ENCODE measurements around the gene DMRT2. TPM values are rescaled to one million over a fixed set of nuclear protein-coding genes. Genes with fewer than 3 reads are reported as not detected.

Gene DMRT2
- total and polyA plus RNA-seq, 2 of the 8 experiments (the other 6 are each of a cell fraction or from before 2014, with no cell fraction given): 0.29 to 0.93 TPM

DNA sequence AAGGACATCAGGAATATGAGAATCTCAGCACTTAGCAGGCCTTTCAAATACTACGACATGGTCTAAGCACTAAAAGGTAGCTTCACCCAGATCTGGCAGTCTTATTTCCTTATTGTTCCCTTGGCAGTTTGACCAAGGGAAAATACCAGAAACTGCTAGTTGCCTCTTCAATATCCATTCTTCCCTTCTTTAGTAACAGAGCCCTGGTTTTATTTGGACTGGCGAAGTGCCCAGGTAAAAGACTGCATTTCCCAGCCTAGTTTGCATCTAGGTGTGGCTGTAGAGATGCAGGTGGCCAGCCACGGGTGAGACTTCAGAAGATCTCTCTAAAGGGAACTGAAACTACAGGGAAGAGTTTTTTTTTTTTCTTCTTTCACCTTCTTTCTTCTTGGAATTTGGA is 21.6 kb downstream of the DMRT2 start:
- Histone ChIP-seq H4K91ac (replicated peaks; ENCODE audit: insufficient read length, low read length) (no peak overlapping the region), H2BK20ac (ENCODE audit: low read length) (no peak overlapping the region), H3K79me2 (ENCODE audit: control insufficient read depth in 1 of 2, insufficient read depth in 2 of 2, low read length in 2 of 2) (no peaks in the 10 kb centered on the region), H2BK120ac (replicated peaks; ENCODE audit: low read depth, low read length) (no peak overlapping the region), H3K18ac (ENCODE audit: extremely low read depth, low read length) (no peak overlapping the region), H3K4me1 (replicated peaks in 1 of 4; ENCODE audit: control insufficient read depth in 3 of 4, insufficient read depth in 4 of 4, low read length in 3 of 4) (no peaks in the 10 kb centered on the region), H3K56ac (replicated peaks; ENCODE audit: insufficient read length, low read depth, low read length) (no peak overlapping the region), H3K27me3 (replicated peaks in 1 of 4; ENCODE audit: control insufficient read depth in 3 of 4, extremely low read depth in 1 of 4, insufficient read depth in 3 of 4, low read length in 3 of 4) (no peaks in the 10 kb centered on the region), H3K9ac (replicated peaks in 1 of 4; ENCODE audit: extremely low read depth in 1 of 4, low read depth in 3 of 4, low read length in 3 of 4) (no peak overlapping the region), H3K79me1 (ENCODE audit: low read depth, low read length) (no peaks in the 10 kb centered on the region), H3K14ac (ENCODE audit: insufficient read length) (no peak overlapping the region), H3K4me2 (ENCODE audit: insufficient read depth in 1 of 2, low read depth in 2 of 2, low read length in 2 of 2) (no peak overlapping the region), H2BK12ac (ENCODE audit: low read depth, low read length) (no peak overlapping the region), H3K36me3 (ENCODE audit: control insufficient read depth in 2 of 4, insufficient read depth in 4 of 4, low read length in 3 of 4) (no peaks in the 10 kb centered on the region), H4K8ac (ENCODE audit: extremely low read depth, insufficient read depth, low read length) (no peak overlapping the region), H3K4ac (replicated peaks; ENCODE audit: insufficient read length, low read depth, low read length) (no peak overlapping the region), H2BK5ac (ENCODE audit: low read depth, low read length) (no peak overlapping the region), H4K20me1 (replicated peaks in 1 of 2; ENCODE audit: control insufficient read depth in 1 of 2, insufficient read depth in 2 of 2, low read length in 2 of 2) (no peaks in the 10 kb centered on the region), H2AK5ac (ENCODE audit: low read depth, low read length) (no peak overlapping the region), H3K9me3 (ENCODE audit: insufficient read depth in 2 of 2, low read depth in 1 of 2, low read length in 1 of 2) (peaks cover 34 to 55% of the 10 kb centered on the region in 2 experiments), H2AFZ (ENCODE audit: low read length) (no peak overlapping the region), H4K5ac (ENCODE audit: insufficient read length, low read depth, low read length) (no peak overlapping the region), H3K4me3 (ENCODE audit: extremely low read depth in 1 of 4, insufficient read depth in 2 of 4, low read depth in 3 of 4, low read length in 4 of 4) (no peak overlapping the region), H2BK15ac (ENCODE audit: low read length) (no peak overlapping the region), H3K23me2 (ENCODE audit: low read depth, low read length) (no peaks in the 10 kb centered on the region), H3K27ac (ENCODE audit: low read depth, low read length) (no peak overlapping the region), H3K23ac (ENCODE audit: insufficient read length) (no peak overlapping the region)
- no peak for FAIRE-seq
- ChIA-PET POLR2A (ENCODE audit: partially characterized antibody) (no interaction called here), CTCF (ENCODE audit: partially characterized antibody) (no interaction called here)
- DNase-seq (ENCODE audit: low read depth in 1 of 2, low spot score in 2 of 2): no peak
- WGBS, 2 experiments (ENCODE audit: extremely low coverage in 1 of 2, insufficient coverage in 1 of 2, insufficient read length in 1 of 2, insufficient replicate concordance in 2 of 2, low coverage in 1 of 2, low lambda C conversion rate in 2 of 2, missing lambda C conversion rate in 1 of 2): 75% methylated on average over 3 of the region's 3 CpGs; no CpG with 5 or more reads in 1 of the 2 experiments
- TF ChIP-seq CEBPB (IDR thresholded peaks at IDR 0.05; ENCODE audit: low read depth, low read length): no peak
- TF ChIP-seq BRCA1 (IDR thresholded peaks at IDR 0.05; ENCODE audit: low read depth, low read length): no peak
- no peak for TF ChIP-seq EZH2 (IDR thresholded peaks at IDR 0.05; ENCODE audit: low read depth, low read length, severe bottlenecking)
- TF ChIP-seq POLR2A (IDR thresholded peaks at IDR 0.05; ENCODE audit: control extremely low read depth in 1 of 2, low read depth in 2 of 2, low read length in 2 of 2): no peak
- TF ChIP-seq BCL11A (IDR thresholded peaks at IDR 0.05; ENCODE audit: low read depth in 2 of 2, low read length in 2 of 2): no peak
- no peak for TF ChIP-seq TEAD4 (IDR thresholded peaks at IDR 0.05; ENCODE audit: low read depth, low read length)
- TF ChIP-seq FOSL1 (IDR thresholded peaks at IDR 0.05; ENCODE audit: insufficient read depth, low read depth, low read length): no peak
- TF ChIP-seq MAFK (IDR thresholded peaks at IDR 0.05; ENCODE audit: low read depth, low read length): no peak
- no peak for TF ChIP-seq YY1 (IDR thresholded peaks at IDR 0.05; ENCODE audit: low read depth, low read length)
- TF ChIP-seq, protein P1, sequence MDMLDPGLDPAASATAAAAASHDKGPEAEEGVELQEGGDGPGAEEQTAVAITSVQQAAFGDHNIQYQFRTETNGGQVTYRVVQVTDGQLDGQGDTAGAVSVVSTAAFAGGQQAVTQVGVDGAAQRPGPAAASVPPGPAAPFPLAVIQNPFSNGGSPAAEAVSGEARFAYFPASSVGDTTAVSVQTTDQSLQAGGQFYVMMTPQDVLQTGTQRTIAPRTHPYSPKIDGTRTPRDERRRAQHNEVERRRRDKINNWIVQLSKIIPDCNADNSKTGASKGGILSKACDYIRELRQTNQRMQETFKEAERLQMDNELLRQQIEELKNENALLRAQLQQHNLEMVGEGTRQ (IDR thresholded peaks at IDR 0.05; ENCODE audit: low read length): no peak
- no peak for TF ChIP-seq EGR1 (IDR thresholded peaks at IDR 0.05; ENCODE audit: borderline replicate concordance, low read depth, low read length)
- no peak for TF ChIP-seq CBX5 (IDR thresholded peaks at IDR 0.05; ENCODE audit: low read depth, low read length)
- no peak for TF ChIP-seq NRF1 (IDR thresholded peaks at IDR 0.05; ENCODE audit: low read depth, low read length)
- TF ChIP-seq ZNF274 (IDR thresholded peaks at IDR 0.05; ENCODE audit: borderline replicate concordance, extremely low read depth, low read length): no peak
- TF ChIP-seq CTBP2 (IDR thresholded peaks at IDR 0.05; ENCODE audit: borderline replicate concordance, insufficient read depth, insufficient read length, low read length): no peak

Data from H1 (cell line).